ENCODE results near the gene LGMN.

GRCh38 chr14:92670643-92671366, 77.6 kb downstream of the LGMN start:
- TF ChIP-seq CTCF (IDR thresholded peaks at IDR 0.05) (no peak), POLR2A (IDR thresholded peaks at IDR 0.05) (no peak)
